Fibroblast of peridontal ligament (primary cell): Measurements from ENCODE around the gene LIMD2.

Experiments used
- DNase-seq: peaks from one replicate; pipeline ENCODE4 v3.0.0-alpha.2; 2010; ENCODE audit errors: extremely low read depth

LIMD2 gene

GRCh38 chr17:63681530-63681929 lies 18.4 kb downstream of the LIMD2 start:
- no peak for DNase-seq

GRCh38 chr17:63680700-63681099 lies 19.2 kb downstream of the LIMD2 start:
- DNase-seq = no peak

- no peak for DNase-seq
Measured at GRCh38 chr17:63679214-63679613, 20.7 kb downstream of the LIMD2 start.

GRCh38 chr17:63676584-63676983 lies 23.3 kb downstream of the LIMD2 start:
- DNase-seq = no peak

GRCh38 chr17:63675607-63676546 lies 24.0 kb downstream of the LIMD2 start:
- peak; percentile 81 for DNase-seq

- DNase-seq = peak; percentile 17
Measured at GRCh38 chr17:63675231-63675606, 24.7 kb downstream of the LIMD2 start.

GRCh38 chr17:63672856-63673255 lies 27.1 kb downstream of the LIMD2 start:
- no peak for DNase-seq

- no peak for DNase-seq
Measured at GRCh38 chr17:63665527-63666214, 34.3 kb downstream of the LIMD2 start.

GRCh38 chr17:63659850-63660249 lies 40.1 kb downstream of the LIMD2 start:
- no peak for DNase-seq

- DNase-seq = no peak
Measured at GRCh38 chr17:63658366-63658765, 41.6 kb downstream of the LIMD2 start.

- no peak for DNase-seq
Measured at GRCh38 chr17:63657786-63658185, 42.1 kb downstream of the LIMD2 start.

- DNase-seq = no peak
Measured at GRCh38 chr17:63653050-63653449, 46.9 kb downstream of the LIMD2 start.

- no peak for DNase-seq
Measured at GRCh38 chr17:63652106-63652505, 47.8 kb downstream of the LIMD2 start.

- no peak for DNase-seq
Measured at GRCh38 chr17:63649813-63650212, 50.1 kb downstream of the LIMD2 start.

- no peak for DNase-seq
Measured at GRCh38 chr17:63647936-63648335, 52.0 kb downstream of the LIMD2 start.

- DNase-seq = peak; percentile 42
Measured at GRCh38 chr17:63647065-63647725, 52.7 kb downstream of the LIMD2 start.

GRCh38 chr17:63646488-63646806 lies 53.5 kb downstream of the LIMD2 start:
- no peak for DNase-seq
